ENCODE results near the gene EIF2S2. TPM values are rescaled to one million over a fixed set of nuclear protein-coding genes. Genes with fewer than 3 reads are reported as not detected.

EIF2S2 gene
- total and polyA plus RNA-seq, 2 donors (not counting 1 experiment from before 2014, with no cell fraction given) = 108 to 140 TPM

DNA sequence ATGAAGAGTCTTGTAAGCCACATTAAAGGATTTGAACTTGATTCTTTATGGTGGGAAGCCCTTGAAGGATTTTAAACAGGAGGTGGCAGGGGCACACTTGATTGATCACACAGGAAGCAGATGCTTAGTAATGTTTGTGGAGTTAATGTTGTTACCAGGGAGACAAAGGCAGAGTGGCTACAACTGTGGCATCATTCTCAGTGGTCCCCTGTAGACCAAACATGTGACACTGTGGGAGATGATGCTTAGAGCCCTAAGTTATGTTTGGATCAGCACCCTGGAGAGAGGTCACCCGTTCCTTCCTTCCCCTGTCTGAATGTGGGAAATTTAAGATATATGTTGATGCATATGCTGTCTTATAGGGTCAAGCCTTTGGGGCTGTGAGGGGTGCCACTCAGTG, 53.2 kb downstream of the EIF2S2 start:
- Histone ChIP-seq H3K79me2 (ENCODE audit: control insufficient read depth, insufficient read depth, low read length) (peaks cover 24% of the 10 kb centered on the region), H3K4me2 (ENCODE audit: extremely low read depth, insufficient read depth, low read length) (no peak overlapping the region), H3K36me3 (ENCODE audit: control insufficient read depth, insufficient read depth, low read length) (no peaks in the 10 kb centered on the region), H3K9me3 (ENCODE audit: control insufficient read depth, insufficient read depth, low read depth, low read length) (no peaks in the 10 kb centered on the region), H4K20me1 (ENCODE audit: control insufficient read depth, extremely low read depth, insufficient read depth, low read length) (peaks cover 1% of the 10 kb centered on the region), H2AFZ (ENCODE audit: low read length) (no peak overlapping the region), H3K4me1 (ENCODE audit: control insufficient read depth, extremely low read depth, insufficient read depth, low read length) (peaks cover 2% of the 10 kb centered on the region), H3K9ac (ENCODE audit: insufficient read depth, low read length) (no peak overlapping the region), H3K27ac (ENCODE audit: insufficient read depth, low read length) (no peak overlapping the region), H3K4me3 (replicated peaks in 1 of 4; ENCODE audit: control extremely low read depth in 1 of 4, insufficient read depth in 1 of 4, low read depth in 3 of 4, low read length in 4 of 4) (no peak overlapping the region), H3K27me3 (ENCODE audit: control insufficient read depth, insufficient read depth, low read length) (no peaks in the 10 kb centered on the region)
- DNase-seq (ENCODE audit: low read depth in 2 of 2) = no peak
- TF ChIP-seq EZH2 (IDR thresholded peaks at IDR 0.05; ENCODE audit: low read length, missing control alignments) (no peak), CTCF (conservative IDR thresholded peaks at IDR 0.05 in 1 of 2, IDR thresholded peaks at IDR 0.05 in 1 of 2; ENCODE audit: low read depth in 1 of 2, low read length in 2 of 2) (no peak)

DNA sequence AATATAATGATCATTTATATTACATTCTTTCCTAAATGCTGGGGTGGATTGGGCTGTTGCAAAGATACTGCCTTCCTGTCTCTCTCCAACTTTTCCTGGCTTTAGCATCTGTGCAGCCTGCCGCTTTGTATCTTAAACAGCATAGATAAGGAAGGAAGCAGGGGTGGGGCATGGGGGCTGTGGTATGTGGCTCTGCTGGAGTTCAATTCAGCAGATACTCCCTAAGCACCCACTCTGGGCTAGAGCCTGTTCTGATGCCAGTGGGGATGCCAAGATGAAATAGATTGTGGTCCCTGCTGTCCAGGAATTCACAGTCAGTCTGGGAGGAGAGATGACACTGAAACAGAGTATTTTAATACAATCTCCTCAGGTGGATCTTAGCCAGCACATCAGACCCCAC, 56.8 kb downstream of the EIF2S2 start:
- no peaks in the 10 kb centered on the region for H3K4me1 ChIP-seq (ENCODE audit: control insufficient read depth, extremely low read depth, insufficient read depth, low read length)
- H3K79me2 ChIP-seq (ENCODE audit: control insufficient read depth, insufficient read depth, low read length) = peaks cover 29% of the 10 kb centered on the region
- no peak overlapping the region for H3K9ac ChIP-seq (ENCODE audit: insufficient read depth, low read length)
- H2AFZ ChIP-seq (ENCODE audit: low read length) = no peak overlapping the region
- H3K4me2 ChIP-seq (ENCODE audit: extremely low read depth, insufficient read depth, low read length) = no peak overlapping the region
- no peaks in the 10 kb centered on the region for H3K9me3 ChIP-seq (ENCODE audit: control insufficient read depth, insufficient read depth, low read depth, low read length)
- TF ChIP-seq EZH2 (IDR thresholded peaks at IDR 0.05; ENCODE audit: low read length, missing control alignments) = no peak
- no peak for TF ChIP-seq CTCF (conservative IDR thresholded peaks at IDR 0.05 in 1 of 2, IDR thresholded peaks at IDR 0.05 in 1 of 2; ENCODE audit: low read depth in 1 of 2, low read length in 2 of 2)
- H3K36me3 ChIP-seq (ENCODE audit: control insufficient read depth, insufficient read depth, low read length) = no peaks in the 10 kb centered on the region
- no peak overlapping the region for H3K27ac ChIP-seq (ENCODE audit: insufficient read depth, low read length)
- no peak for DNase-seq (ENCODE audit: low read depth in 2 of 2)
- H3K4me3 ChIP-seq (replicated peaks in 1 of 4; ENCODE audit: control extremely low read depth in 1 of 4, insufficient read depth in 1 of 4, low read depth in 3 of 4, low read length in 4 of 4) = no peak overlapping the region
- no peaks in the 10 kb centered on the region for H3K27me3 ChIP-seq (ENCODE audit: control insufficient read depth, insufficient read depth, low read length)
- peaks cover 1% of the 10 kb centered on the region for H4K20me1 ChIP-seq (ENCODE audit: control insufficient read depth, extremely low read depth, insufficient read depth, low read length)

DNA sequence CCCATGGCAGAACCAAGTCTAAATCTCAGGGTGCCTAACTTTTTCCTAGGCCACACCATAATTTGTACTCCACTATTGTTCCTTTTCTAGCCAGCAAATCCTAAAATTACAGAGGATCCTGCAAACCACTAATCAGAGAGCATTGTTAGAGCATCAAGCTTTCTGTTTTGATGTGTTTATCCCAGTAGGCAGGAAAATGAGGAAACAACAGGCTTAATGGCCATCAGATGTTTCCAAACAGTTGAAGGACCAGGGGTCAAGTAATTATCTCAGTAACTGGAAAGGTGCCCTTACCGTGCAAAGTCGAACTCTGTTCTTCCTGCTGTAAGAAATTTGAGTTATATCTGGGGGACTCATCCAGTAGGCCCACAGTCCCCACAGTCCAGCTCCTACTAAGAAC, 59.6 kb downstream of the EIF2S2 start:
- TF ChIP-seq CTCF (conservative IDR thresholded peaks at IDR 0.05 in 1 of 2, IDR thresholded peaks at IDR 0.05 in 1 of 2; ENCODE audit: low read depth in 1 of 2, low read length in 2 of 2) = no peak
- no peak for TF ChIP-seq EZH2 (IDR thresholded peaks at IDR 0.05; ENCODE audit: low read length, missing control alignments)
- H4K20me1 ChIP-seq (ENCODE audit: control insufficient read depth, extremely low read depth, insufficient read depth, low read length) = peaks cover 1% of the 10 kb centered on the region
- H3K79me2 ChIP-seq (ENCODE audit: control insufficient read depth, insufficient read depth, low read length) = peaks cover 34% of the 10 kb centered on the region
- no peaks in the 10 kb centered on the region for H3K27me3 ChIP-seq (ENCODE audit: control insufficient read depth, insufficient read depth, low read length)
- no peak overlapping the region for H3K27ac ChIP-seq (ENCODE audit: insufficient read depth, low read length)
- no peaks in the 10 kb centered on the region for H3K9me3 ChIP-seq (ENCODE audit: control insufficient read depth, insufficient read depth, low read depth, low read length)
- no peak overlapping the region for H3K9ac ChIP-seq (ENCODE audit: insufficient read depth, low read length)
- no peak overlapping the region for H3K4me3 ChIP-seq (replicated peaks in 1 of 4; ENCODE audit: control extremely low read depth in 1 of 4, insufficient read depth in 1 of 4, low read depth in 3 of 4, low read length in 4 of 4)
- DNase-seq (ENCODE audit: low read depth in 2 of 2) = no peak
- H3K36me3 ChIP-seq (ENCODE audit: control insufficient read depth, insufficient read depth, low read length) = no peaks in the 10 kb centered on the region
- H2AFZ ChIP-seq (ENCODE audit: low read length) = no peak overlapping the region
- H3K4me1 ChIP-seq (ENCODE audit: control insufficient read depth, extremely low read depth, insufficient read depth, low read length) = no peaks in the 10 kb centered on the region
- H3K4me2 ChIP-seq (ENCODE audit: extremely low read depth, insufficient read depth, low read length) = no peak overlapping the region
